Activated T-helper 1 cell treated with anti-CD3 and anti-CD28 coated beads, Interleukin-12 subunit alpha, Interleukin-12 subunit beta, Interleukin-2, Interleukin-4 antibody, amounts not matched to agents 30 ng/mL and 10 ng/mL and 1 ng/mL, durations not matched to agents 14 hours and 24 hours and 36 hours (primary cell): Measurements from ENCODE around the gene PIK3AP1. TPM values are rescaled to one million over a fixed set of nuclear protein-coding genes. Genes with fewer than 3 reads are reported as not detected.

ENCODE experiments used
- DNase-seq: peaks from one replicate; pipeline ENCODE4 v3.0.0; 2021; ENCODE audit warnings: low spot score
- H3K27ac Mint-ChIP-seq: one replicate; pipeline ENCODE4 v1.8.0; 2021; ENCODE audit warnings: mild to moderate bottlenecking, mixed read lengths
- H3K27me3 Mint-ChIP-seq: one replicate; pipeline ENCODE4 v1.8.0; 2022; ENCODE audit warnings: mild to moderate bottlenecking, moderate library complexity, mixed read lengths; ENCODE audit not compliant: insufficient read depth
- H3K36me3 Mint-ChIP-seq: one replicate; pipeline ENCODE4 v1.8.0; 2021; ENCODE audit warnings: low read depth, mixed read lengths
- H3K4me1 Mint-ChIP-seq: one replicate; pipeline ENCODE4 v1.8.0; 2021; ENCODE audit warnings: low read depth, mixed read lengths
- H3K4me3 Mint-ChIP-seq: one replicate; pipeline ENCODE4 v1.8.0; 2021; ENCODE audit warnings: mild to moderate bottlenecking, moderate library complexity, mixed read lengths
- H3K9me3 Mint-ChIP-seq: one replicate; pipeline ENCODE4 v1.8.0; 2021; ENCODE audit warnings: mixed read lengths
- intact Hi-C: fragments of 100-400 bp; cut with micrococcal nuclease; formaldehyde crosslinking; loops from one replicate; pipeline ENCODE4 v1.15.1; 2024
- total RNA-seq: library from RNA; stranded (reverse); gene quantifications from 2 replicates; pipeline ENCODE4 v1.2.3, GENCODE V29; 2022

Gene PIK3AP1
- total RNA-seq, 1 donor from 2014 or later: 9.9 TPM

GRCh38 chr10:96641396-96642295 lies 78.7 kb downstream of the PIK3AP1 start:
- no peak for DNase-seq
- peaks cover 15% of the 10 kb centered on the region for H3K4me1 Mint-ChIP-seq
- intact Hi-C loops: loop anchor here (1.0 to 5.0 kb wide), 5 partner anchors 101 to 386 kb away; no protein-coding TSS in a partner anchor
- H3K27ac Mint-ChIP-seq: no peak overlapping the region
- H3K4me3 Mint-ChIP-seq: no peak overlapping the region
- no peaks in the 10 kb centered on the region for H3K9me3 Mint-ChIP-seq
- H3K27me3 Mint-ChIP-seq: peaks cover 3% of the 10 kb centered on the region
- no peaks in the 10 kb centered on the region for H3K36me3 Mint-ChIP-seq

GRCh38 chr10:96639899-96640298 lies 80.4 kb downstream of the PIK3AP1 start:
- H3K4me3 Mint-ChIP-seq: no peak overlapping the region
- H3K9me3 Mint-ChIP-seq: no peaks in the 10 kb centered on the region
- peaks cover 4% of the 10 kb centered on the region for H3K4me1 Mint-ChIP-seq
- no peak overlapping the region for H3K27ac Mint-ChIP-seq
- DNase-seq: no peak
- intact Hi-C loops: loop anchor here (5.0 kb wide), 4 partner anchors 102 to 387 kb away; no protein-coding TSS in a partner anchor
- peaks cover 3% of the 10 kb centered on the region for H3K27me3 Mint-ChIP-seq
- H3K36me3 Mint-ChIP-seq: no peaks in the 10 kb centered on the region

DNA sequence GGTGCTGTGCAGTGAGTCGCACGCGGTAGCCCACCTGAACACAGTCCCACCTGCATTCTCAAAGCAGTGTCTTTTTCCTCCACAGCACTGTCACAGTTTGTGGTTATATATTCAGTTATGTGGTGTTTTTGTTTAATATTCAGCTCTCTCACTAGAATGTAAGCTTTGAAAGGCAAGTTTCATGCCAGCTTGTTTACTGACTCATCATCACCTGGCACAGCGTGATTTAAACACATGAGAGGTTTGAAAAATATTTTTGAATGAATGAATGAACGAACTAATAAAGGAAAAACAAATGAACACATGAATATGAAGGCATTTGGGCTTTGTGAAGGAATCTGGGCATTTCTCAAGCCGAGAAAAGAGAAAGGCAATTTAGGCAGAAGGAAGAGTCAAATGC lies 81.6 kb downstream of the PIK3AP1 start:
- H3K27me3 Mint-ChIP-seq: peaks cover 3% of the 10 kb centered on the region
- intact Hi-C loops: no loop called here

GRCh38 chr10:96638120-96638519 lies 82.2 kb downstream of the PIK3AP1 start:
- Mint-ChIP-seq H3K27me3 (peaks cover 3% of the 10 kb centered on the region), H3K9me3 (no peaks in the 10 kb centered on the region), H3K4me1 (peaks cover 4% of the 10 kb centered on the region), H3K27ac (no peak overlapping the region), H3K4me3 (no peak overlapping the region), H3K36me3 (no peaks in the 10 kb centered on the region)
- intact Hi-C loops: no loop called here
- no peak for DNase-seq

More for the DNA sequence above, 81.6 kb downstream of the PIK3AP1 start:
- Mint-ChIP-seq H3K4me3 (no peak overlapping the region), H3K36me3 (no peaks in the 10 kb centered on the region), H3K9me3 (no peaks in the 10 kb centered on the region), H3K4me1 (peaks cover 4% of the 10 kb centered on the region), H3K27ac (no peak overlapping the region)
- no peak for DNase-seq

- Mint-ChIP-seq H3K9me3 (no peaks in the 10 kb centered on the region), H3K36me3 (no peaks in the 10 kb centered on the region), H3K27ac (no peak overlapping the region), H3K4me1 (peaks cover 4% of the 10 kb centered on the region), H3K27me3 (peaks cover 3% of the 10 kb centered on the region), H3K4me3 (no peak overlapping the region)
- intact Hi-C loops: no loop called here
- DNase-seq: no peak
Observed at GRCh38 chr10:96637709-96638108, 82.6 kb downstream of the PIK3AP1 start.

DNA sequence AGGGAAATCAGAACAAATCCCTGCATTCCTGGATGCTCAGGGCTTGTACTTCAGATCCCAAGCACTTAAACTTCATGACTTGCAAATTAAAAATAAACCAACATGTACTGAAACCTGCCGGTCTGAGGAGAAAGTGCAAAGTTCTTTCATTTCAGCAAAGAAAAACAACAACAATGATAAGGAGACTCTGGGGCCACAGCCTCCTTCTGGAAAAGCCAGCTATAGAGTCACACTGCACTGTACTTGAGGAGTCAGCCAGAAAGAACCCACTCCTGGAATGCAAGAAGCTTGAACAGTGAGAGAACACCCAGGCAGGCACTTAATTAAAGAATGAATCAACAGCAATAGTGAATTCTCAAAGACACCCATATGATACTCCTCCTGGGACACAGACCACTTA lies 83.8 kb downstream of the PIK3AP1 start:
- Mint-ChIP-seq H3K9me3 (no peaks in the 10 kb centered on the region), H3K4me1 (peaks cover 4% of the 10 kb centered on the region), H3K4me3 (no peak overlapping the region), H3K27ac (no peak overlapping the region), H3K36me3 (no peaks in the 10 kb centered on the region), H3K27me3 (peaks cover 5% of the 10 kb centered on the region)
- intact Hi-C loops: no loop called here
- DNase-seq: no peak

DNA sequence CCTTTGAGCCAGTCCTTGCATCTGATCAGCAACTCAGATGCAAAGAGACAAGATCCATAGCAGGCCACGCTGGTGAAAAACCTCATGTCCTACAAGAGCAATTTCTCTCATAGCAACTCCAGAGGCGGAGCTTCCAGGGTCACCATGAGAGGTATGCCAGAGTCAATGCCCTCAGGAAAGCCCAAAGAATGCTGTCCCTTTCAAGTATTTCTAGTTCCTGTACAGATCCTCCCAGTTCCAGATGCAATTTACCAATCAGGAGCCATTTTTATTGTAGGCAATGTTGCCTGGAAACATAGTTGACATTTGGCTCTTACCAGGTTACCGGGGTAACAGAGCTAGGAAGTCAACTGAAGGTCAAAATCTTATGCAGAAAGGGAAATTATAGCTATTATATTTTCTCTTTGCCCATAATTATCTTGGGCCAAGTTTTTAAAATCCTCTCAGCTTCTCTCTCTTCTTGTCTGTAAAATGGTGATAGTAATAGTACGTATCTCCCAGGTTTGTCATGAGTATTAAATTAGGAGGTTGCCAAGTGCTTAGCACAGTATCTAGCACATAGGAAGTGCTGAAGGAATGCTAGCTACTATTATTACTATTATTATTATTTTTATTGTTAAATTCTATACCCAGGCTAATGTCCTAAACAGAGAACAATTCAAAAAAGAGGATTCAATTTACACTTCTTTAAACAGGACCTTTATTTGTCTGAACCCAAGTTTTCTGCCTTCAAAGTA lies 87.2 kb downstream of the PIK3AP1 start:
- no peak overlapping the region for H3K4me3 Mint-ChIP-seq
- H3K4me1 Mint-ChIP-seq: no peaks in the 10 kb centered on the region
- DNase-seq: no peak
- H3K27me3 Mint-ChIP-seq: peaks cover 5% of the 10 kb centered on the region
- intact Hi-C loops: no loop called here
- H3K27ac Mint-ChIP-seq: no peak overlapping the region
- H3K9me3 Mint-ChIP-seq: no peaks in the 10 kb centered on the region
- H3K36me3 Mint-ChIP-seq: no peaks in the 10 kb centered on the region

GRCh38 chr10:96627292-96627691 lies 93.0 kb downstream of the PIK3AP1 start:
- Mint-ChIP-seq H3K27ac (no peak overlapping the region), H3K9me3 (no peaks in the 10 kb centered on the region), H3K27me3 (peaks cover 2% of the 10 kb centered on the region), H3K4me3 (no peak overlapping the region), H3K4me1 (no peaks in the 10 kb centered on the region), H3K36me3 (no peaks in the 10 kb centered on the region)
- intact Hi-C loops: no loop called here
- DNase-seq: no peak

DNA sequence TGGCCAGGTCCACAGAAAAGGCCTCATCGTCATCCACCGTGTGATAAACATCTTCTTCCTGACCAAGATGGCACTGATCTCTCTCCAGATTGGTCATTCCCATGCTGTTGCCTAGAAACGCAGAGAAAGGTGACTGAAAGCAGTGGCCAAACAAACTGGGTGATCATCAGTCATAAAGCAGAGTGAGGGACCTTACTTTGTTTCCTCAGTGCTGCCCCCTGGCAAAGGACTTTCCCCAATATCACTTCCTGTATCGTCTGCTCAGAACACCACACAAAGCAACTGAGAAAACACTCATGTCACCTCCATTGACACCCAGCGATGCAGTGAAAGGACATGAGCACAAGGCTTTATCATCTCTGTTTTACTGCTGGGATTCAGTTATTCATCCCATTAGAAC lies 93.5 kb downstream of the PIK3AP1 start:
- intact Hi-C loops: no loop called here
- Mint-ChIP-seq H3K4me1 (no peaks in the 10 kb centered on the region), H3K36me3 (no peaks in the 10 kb centered on the region), H3K27ac (no peak overlapping the region), H3K4me3 (no peak overlapping the region), H3K27me3 (peaks cover under 1% of the 10 kb centered on the region), H3K9me3 (no peaks in the 10 kb centered on the region)
- DNase-seq: no peak

DNA sequence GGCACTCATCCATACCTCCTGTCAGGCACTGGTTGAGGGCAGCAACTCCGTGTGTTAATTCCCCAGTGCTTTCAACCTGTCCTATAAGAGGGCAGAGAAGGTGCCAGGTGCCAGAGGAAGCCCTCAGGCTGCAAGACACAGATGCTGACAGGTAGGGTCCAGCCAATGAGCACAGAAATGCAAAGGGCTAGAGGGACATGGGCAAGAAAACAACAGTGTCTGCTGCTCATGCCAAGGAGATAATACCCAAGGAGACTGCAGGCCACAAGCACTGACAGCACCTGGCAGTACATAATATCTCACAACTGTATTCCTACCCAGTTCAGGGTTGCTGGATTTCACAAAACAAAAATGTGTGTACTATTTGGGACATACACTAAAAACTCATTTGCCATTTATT lies 95.1 kb downstream of the PIK3AP1 start:
- intact Hi-C loops: no loop called here
- Mint-ChIP-seq H3K27ac (no peak overlapping the region), H3K27me3 (no peaks in the 10 kb centered on the region)

DNA sequence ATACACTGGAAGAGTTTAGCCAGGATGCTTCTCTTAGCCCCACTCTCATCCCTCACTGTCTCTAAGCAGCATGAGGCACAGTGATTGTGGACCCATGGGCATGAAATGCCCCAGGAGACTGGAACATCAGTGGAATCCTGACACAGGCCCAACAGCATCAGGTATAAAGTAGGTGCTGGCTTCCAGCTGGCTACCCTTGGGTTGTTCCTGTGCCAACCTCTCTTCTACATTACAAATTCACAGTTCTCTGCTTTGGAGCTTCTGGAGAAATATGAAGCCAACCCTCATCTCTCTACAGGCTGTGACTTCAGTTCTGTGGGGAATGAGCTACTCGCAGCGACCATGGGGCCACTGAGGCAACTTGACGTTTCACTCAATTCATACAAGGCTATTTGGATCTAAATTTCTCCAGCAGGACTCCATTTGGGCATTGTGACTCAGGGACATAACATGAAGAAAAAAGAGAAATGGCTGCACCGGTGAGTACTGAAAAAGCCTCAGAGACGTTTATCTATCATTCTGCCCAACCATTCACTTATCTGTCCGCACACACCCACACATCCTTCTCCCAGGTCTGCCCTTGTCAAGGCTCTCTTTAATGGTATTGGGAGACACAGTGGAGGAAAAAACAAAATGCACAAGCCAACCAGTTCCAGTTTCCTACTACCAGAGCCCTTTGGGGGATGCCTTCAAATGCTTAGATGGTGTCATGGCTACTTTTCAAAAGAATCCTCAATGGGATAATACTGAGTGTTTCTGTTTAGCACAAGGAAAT lies 98.1 kb downstream of the PIK3AP1 start:
- no peak for DNase-seq
- H3K4me3 Mint-ChIP-seq: no peak overlapping the region
- H3K9me3 Mint-ChIP-seq: no peaks in the 10 kb centered on the region
- no peak overlapping the region for H3K27ac Mint-ChIP-seq
- intact Hi-C loops: no loop called here
- H3K4me1 Mint-ChIP-seq: no peaks in the 10 kb centered on the region
- no peaks in the 10 kb centered on the region for H3K36me3 Mint-ChIP-seq
- H3K27me3 Mint-ChIP-seq: no peaks in the 10 kb centered on the region

More for the DNA sequence above, 95.1 kb downstream of the PIK3AP1 start:
- no peaks in the 10 kb centered on the region for H3K9me3 Mint-ChIP-seq
- no peaks in the 10 kb centered on the region for H3K36me3 Mint-ChIP-seq
- no peak overlapping the region for H3K4me3 Mint-ChIP-seq
- no peak for DNase-seq
- no peaks in the 10 kb centered on the region for H3K4me1 Mint-ChIP-seq

DNA sequence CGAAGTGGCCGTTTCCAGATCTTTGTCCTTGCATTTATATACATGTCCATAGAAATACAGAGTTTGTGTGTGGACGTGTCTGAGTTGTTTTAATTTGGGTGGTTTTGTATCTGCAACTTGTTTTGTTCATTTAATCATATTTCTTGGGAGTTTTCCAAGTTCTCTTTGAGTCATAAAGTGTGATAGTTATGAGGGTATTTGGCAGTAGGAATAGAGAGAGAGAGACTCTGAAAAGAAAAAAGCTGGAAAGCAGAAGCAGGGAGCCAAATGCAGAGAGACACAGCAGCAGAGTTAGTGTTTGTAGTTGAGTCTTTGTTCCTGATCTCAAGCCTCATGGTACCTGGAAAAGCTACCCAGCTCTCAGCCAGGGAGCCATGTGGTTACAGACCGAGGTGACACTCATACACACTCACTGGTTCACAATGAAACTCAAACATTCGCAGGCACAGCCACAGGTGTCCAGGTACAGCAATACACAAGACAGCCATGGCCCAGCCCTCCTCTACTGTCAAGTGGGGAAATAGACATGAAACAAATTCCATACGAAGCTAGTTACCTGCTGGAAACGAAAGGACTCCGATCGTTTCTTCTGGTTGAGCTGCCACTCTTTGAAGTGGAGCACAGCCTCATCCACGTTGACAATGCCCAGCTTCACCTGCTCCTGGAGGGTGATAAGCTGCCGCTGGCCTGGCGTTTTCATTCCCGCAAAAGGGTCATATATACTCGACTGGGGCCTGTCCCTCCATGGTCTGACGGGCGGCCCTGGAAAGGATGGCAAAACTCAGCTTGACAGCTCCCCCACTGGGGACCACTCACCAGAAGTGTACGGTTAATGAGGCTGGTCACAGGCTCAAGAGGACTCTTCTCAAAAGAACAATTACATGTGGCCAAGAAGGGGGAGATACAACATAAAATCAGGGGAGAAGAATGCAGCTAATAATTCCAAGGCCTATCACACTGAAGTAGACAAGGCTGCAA lies 100.2 kb downstream of the PIK3AP1 start:
- H3K4me3 Mint-ChIP-seq: no peak overlapping the region
- no peaks in the 10 kb centered on the region for H3K36me3 Mint-ChIP-seq
- H3K27ac Mint-ChIP-seq: no peak overlapping the region
- intact Hi-C loops: no loop called here
- H3K27me3 Mint-ChIP-seq: no peaks in the 10 kb centered on the region
- no peak for DNase-seq
- H3K4me1 Mint-ChIP-seq: no peaks in the 10 kb centered on the region
- H3K9me3 Mint-ChIP-seq: no peaks in the 10 kb centered on the region
